HEK293 (cell line): ENCODE data around the gene LENEP.
A peak's percentile ranks its signal among the peaks of the same experiment; 100 is the strongest.

ENCODE experiments used
- CTCF ChIA-PET: fragments of 350-600 bp; formaldehyde crosslinking; extraction: SDS; loops from one replicate; lab custom pipeline; 2021; ENCODE audit warnings: antibody characterized with exemption; lab: Yijun Ruan, JAX
- POLR2A ChIA-PET: fragments of 300-600 bp; formaldehyde crosslinking; extraction: SDS; loops from one replicate; lab custom pipeline; 2020; ENCODE audit warnings: antibody characterized with exemption, inconsistent platforms; lab: Yijun Ruan, JAX
- H3K27ac ChIP-seq: fragments of 200-500 bp; sonication (Bioruptor generic); 2 replicates; pipeline ENCODE4 v1.5.1; 2014; ENCODE audit warnings: low read depth, low read length, control low read depth, inconsistent platforms; ENCODE audit errors: extremely low read depth
- H3K36me3 ChIP-seq, 2 experiments: fragments of 200-500 bp in 1 of 2; sonication (Bioruptor generic) in 1 of 2; 1 replicate in 1 of 2; 2 replicates in 1 of 2; pipeline ENCODE4 v1.5.1; 2014 to 2017; ENCODE audit warnings: inconsistent platforms in 2 of 2, low read length in 2 of 2; ENCODE audit not compliant: control insufficient read depth in 2 of 2, insufficient read depth in 1 of 2
- H3K4me1 ChIP-seq: fragments of 200-500 bp; sonication (Bioruptor generic); 2 replicates; pipeline ENCODE4 v1.5.1; 2014; ENCODE audit warnings: mild to moderate bottlenecking, low read length, inconsistent platforms; ENCODE audit not compliant: control insufficient read depth, insufficient read depth
- H3K4me3 ChIP-seq: 2 replicates; pipeline ENCODE4 v1.5.1; 2011; ENCODE audit warnings: low read depth, mild to moderate bottlenecking, control low read depth, low read length, moderate library complexity
- H3K9me3 ChIP-seq: fragments of 200-500 bp; sonication (Bioruptor generic); 2 replicates; pipeline ENCODE4 v1.5.1; 2014; ENCODE audit warnings: low read depth, low read length, inconsistent platforms; ENCODE audit not compliant: control insufficient read depth, insufficient read depth
- KLF8 ChIP-seq: fragments of 450-650 bp; formaldehyde crosslinking; IDR thresholded peaks from 2 replicates; pipeline ENCODE4 v1.5.1; 2016; ENCODE audit warnings: missing biosample characterization, missing genetic modification characterization
- MEIS1 ChIP-seq: sonication (generic); formaldehyde crosslinking; IDR thresholded peaks from 2 replicates; pipeline ENCODE4 v1.8.1; 2022; ENCODE audit warnings: missing genetic modification reagents, mild to moderate bottlenecking, borderline replicate concordance
- SP7 ChIP-seq: fragments of 450-650 bp; formaldehyde crosslinking; IDR thresholded peaks from 2 replicates; pipeline ENCODE4 v1.5.1; 2016; ENCODE audit warnings: missing biosample characterization, missing genetic modification characterization
- TRIM28 ChIP-seq: IDR thresholded peaks from 2 replicates; pipeline ENCODE4 v1.6.1; 2011; ENCODE audit warnings: low read length, control low read depth, borderline replicate concordance
- ZNF146 ChIP-seq: fragments of 450-650 bp; formaldehyde crosslinking; IDR thresholded peaks from 2 replicates; pipeline ENCODE4 v1.5.1; 2016; ENCODE audit warnings: missing biosample characterization, missing genetic modification characterization
- ZNF23 ChIP-seq: fragments of 450-650 bp; formaldehyde crosslinking; IDR thresholded peaks from 2 replicates; pipeline ENCODE4 v1.5.1; 2016; ENCODE audit warnings: missing biosample characterization, missing genetic modification characterization, borderline replicate concordance
- ZNF248 ChIP-seq: fragments of 450-650 bp; formaldehyde crosslinking; IDR thresholded peaks from 2 replicates; pipeline ENCODE4 v1.5.1; 2017; ENCODE audit warnings: missing biosample characterization, missing genetic modification characterization
- ZNF335 ChIP-seq: fragments of 450-650 bp; formaldehyde crosslinking; conservative IDR thresholded peaks from 2 replicates; pipeline ENCODE4 v1.5.1; 2016; ENCODE audit warnings: missing biosample characterization, missing genetic modification characterization
- ZNF341 ChIP-seq: fragments of 450-650 bp; formaldehyde crosslinking; IDR thresholded peaks from 2 replicates; pipeline ENCODE4; 2016; ENCODE audit warnings: low read depth, missing biosample characterization, missing genetic modification characterization
- ZNF366 ChIP-seq: fragments of 450-650 bp; formaldehyde crosslinking; conservative IDR thresholded peaks from 2 replicates; pipeline ENCODE4 v1.5.1; 2016; ENCODE audit warnings: missing biosample characterization, missing genetic modification characterization
- ZNF48 ChIP-seq: fragments of 450-650 bp; formaldehyde crosslinking; IDR thresholded peaks from 2 replicates; pipeline ENCODE4 v1.5.1; 2016; ENCODE audit warnings: missing biosample characterization, missing genetic modification characterization
- ZNF544 ChIP-seq: fragments of 450-650 bp; formaldehyde crosslinking; IDR thresholded peaks from 2 replicates; pipeline ENCODE4 v1.5.0; 2017; ENCODE audit warnings: missing biosample characterization, missing genetic modification characterization
- ZNF664 ChIP-seq: fragments of 450-650 bp; formaldehyde crosslinking; IDR thresholded peaks from 2 replicates; pipeline ENCODE4 v1.5.1; 2016; ENCODE audit warnings: missing biosample characterization, missing genetic modification characterization
- ZNF701 ChIP-seq: fragments of 450-650 bp; formaldehyde crosslinking; IDR thresholded peaks from 2 replicates; pipeline ENCODE4 v1.5.1; 2016; ENCODE audit warnings: missing biosample characterization, missing genetic modification characterization
- ZNF768 ChIP-seq: fragments of 450-650 bp; formaldehyde crosslinking; IDR thresholded peaks from 2 replicates; pipeline ENCODE4 v1.5.1; 2018; ENCODE audit warnings: missing biosample characterization, mild to moderate bottlenecking, missing genetic modification characterization
- ZSCAN16 ChIP-seq: fragments of 450-650 bp; formaldehyde crosslinking; IDR thresholded peaks from 2 replicates; pipeline ENCODE4 v1.5.1; 2016; ENCODE audit warnings: missing biosample characterization, missing genetic modification characterization
- ZXDB ChIP-seq: fragments of 450-650 bp; formaldehyde crosslinking; IDR thresholded peaks from 2 replicates; pipeline ENCODE4 v1.5.1; 2016; ENCODE audit warnings: missing biosample characterization, missing genetic modification characterization
- TF ChIP-seq, protein P1 (sequence below): fragments of 450-650 bp; formaldehyde crosslinking; conservative IDR thresholded peaks from 2 replicates; pipeline ENCODE4 v1.5.1; 2016; ENCODE audit warnings: low read depth, missing biosample characterization, missing genetic modification characterization
- TF ChIP-seq, protein P2 (sequence below): fragments of 450-650 bp; formaldehyde crosslinking; IDR thresholded peaks from 2 replicates; pipeline ENCODE4 v1.5.1; 2016; ENCODE audit warnings: missing biosample characterization, missing genetic modification characterization
- TF ChIP-seq, protein P3 (sequence below): fragments of 450-650 bp; formaldehyde crosslinking; conservative IDR thresholded peaks from 2 replicates; pipeline ENCODE4 v1.5.1; 2016; ENCODE audit warnings: low read depth, missing biosample characterization, missing genetic modification characterization
- TF ChIP-seq, protein P4 (sequence below): fragments of 450-650 bp; formaldehyde crosslinking; IDR thresholded peaks from 2 replicates; pipeline ENCODE4 v1.5.1; 2016; ENCODE audit warnings: missing biosample characterization, missing genetic modification characterization

Gene LENEP

DNA sequence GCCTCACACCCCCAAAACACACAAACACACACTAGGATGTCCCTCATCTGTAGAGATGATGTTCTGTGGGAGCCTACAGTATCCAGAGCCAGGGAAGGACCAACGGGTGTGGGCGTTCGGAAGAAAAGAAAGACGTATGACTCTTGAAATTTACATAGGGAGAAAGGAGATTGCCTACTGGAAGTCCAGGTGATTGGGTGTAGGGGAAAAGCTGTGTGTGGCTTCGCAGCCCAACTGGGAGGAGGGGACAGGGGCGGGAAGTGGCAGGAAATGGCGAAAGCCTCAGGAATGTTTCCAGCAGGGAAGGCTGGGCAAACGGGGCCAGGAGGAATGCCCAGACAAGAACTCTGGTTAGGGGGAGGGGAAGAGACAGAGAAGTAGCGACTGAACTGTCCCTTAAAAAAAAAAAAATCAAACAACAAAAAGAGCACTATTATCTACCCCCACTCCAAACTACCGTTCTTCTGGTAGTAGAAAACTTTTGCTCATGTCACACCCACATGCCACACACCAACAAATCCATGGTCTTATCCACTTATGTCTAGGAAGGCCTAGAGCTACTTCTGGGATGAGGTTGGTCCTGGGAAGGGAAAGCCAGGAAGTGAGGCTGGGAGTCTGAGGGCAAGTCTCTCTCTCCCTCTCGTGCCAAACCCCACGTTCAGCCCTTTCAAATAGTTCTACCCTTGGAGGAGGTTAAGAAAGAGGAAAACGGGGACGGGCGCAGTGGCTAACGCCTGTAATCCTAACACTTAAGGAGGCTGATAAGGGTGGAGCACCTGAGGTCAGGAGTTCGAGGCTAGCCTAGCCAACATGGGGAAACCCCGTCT, 20.7 kb upstream of the LENEP start (continued):
- TF ChIP-seq, protein P1, sequence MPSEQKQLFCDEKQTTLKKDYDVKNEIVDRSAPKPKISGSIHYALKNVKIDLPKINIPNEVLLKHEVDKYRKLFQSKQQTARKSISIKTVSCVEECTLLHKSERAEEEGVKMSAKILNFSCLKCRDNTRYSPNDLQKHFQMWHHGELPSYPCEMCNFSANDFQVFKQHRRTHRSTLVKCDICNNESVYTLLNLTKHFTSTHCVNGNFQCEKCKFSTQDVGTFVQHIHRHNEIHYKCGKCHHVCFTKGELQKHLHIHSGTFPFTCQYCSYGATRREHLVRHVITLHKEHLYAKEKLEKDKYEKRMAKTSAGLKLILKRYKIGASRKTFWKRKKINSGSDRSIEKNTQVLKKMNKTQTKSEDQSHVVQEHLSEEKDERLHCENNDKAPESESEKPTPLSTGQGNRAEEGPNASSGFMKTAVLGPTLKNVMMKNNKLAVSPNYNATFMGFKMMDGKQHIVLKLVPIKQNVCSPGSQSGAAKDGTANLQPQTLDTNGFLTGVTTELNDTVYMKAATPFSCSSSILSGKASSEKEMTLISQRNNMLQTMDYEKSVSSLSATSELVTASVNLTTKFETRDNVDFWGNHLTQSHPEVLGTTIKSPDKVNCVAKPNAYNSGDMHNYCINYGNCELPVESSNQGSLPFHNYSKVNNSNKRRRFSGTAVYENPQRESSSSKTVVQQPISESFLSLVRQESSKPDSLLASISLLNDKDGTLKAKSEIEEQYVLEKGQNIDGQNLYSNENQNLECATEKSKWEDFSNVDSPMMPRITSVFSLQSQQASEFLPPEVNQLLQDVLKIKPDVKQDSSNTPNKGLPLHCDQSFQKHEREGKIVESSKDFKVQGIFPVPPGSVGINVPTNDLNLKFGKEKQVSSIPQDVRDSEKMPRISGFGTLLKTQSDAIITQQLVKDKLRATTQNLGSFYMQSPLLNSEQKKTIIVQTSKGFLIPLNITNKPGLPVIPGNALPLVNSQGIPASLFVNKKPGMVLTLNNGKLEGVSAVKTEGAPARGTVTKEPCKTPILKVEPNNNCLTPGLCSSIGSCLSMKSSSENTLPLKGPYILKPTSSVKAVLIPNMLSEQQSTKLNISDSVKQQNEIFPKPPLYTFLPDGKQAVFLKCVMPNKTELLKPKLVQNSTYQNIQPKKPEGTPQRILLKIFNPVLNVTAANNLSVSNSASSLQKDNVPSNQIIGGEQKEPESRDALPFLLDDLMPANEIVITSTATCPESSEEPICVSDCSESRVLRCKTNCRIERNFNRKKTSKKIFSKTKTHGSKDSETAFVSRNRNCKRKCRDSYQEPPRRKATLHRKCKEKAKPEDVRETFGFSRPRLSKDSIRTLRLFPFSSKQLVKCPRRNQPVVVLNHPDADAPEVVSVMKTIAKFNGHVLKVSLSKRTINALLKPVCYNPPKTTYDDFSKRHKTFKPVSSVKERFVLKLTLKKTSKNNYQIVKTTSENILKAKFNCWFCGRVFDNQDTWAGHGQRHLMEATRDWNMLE = peak; percentile 35; the same call in 1 of the 2 replicates
- TF ChIP-seq ZNF335 (tag by site-specific recombination) (peak; percentile 59), ZNF768 (tag by site-specific recombination) (no peak)
- TF ChIP-seq, protein P2, sequence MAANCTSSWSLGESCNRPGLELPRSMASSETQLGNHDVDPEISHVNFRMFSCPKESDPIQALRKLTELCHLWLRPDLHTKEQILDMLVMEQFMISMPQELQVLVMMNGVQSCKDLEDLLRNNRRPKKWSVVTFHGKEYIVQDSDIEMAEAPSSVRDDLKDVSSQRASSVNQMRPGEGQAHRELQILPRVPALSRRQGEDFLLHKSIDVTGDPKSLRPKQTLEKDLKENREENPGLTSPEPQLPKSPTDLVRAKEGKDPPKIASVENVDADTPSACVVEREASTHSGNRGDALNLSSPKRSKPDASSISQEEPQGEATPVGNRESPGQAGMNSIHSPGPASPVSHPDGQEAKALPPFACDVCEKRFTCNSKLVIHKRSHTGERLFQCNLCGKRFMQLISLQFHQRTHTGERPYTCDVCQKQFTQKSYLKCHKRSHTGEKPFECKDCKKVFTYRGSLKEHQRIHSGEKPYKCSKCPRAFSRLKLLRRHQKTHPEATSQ = no peak

DNA sequence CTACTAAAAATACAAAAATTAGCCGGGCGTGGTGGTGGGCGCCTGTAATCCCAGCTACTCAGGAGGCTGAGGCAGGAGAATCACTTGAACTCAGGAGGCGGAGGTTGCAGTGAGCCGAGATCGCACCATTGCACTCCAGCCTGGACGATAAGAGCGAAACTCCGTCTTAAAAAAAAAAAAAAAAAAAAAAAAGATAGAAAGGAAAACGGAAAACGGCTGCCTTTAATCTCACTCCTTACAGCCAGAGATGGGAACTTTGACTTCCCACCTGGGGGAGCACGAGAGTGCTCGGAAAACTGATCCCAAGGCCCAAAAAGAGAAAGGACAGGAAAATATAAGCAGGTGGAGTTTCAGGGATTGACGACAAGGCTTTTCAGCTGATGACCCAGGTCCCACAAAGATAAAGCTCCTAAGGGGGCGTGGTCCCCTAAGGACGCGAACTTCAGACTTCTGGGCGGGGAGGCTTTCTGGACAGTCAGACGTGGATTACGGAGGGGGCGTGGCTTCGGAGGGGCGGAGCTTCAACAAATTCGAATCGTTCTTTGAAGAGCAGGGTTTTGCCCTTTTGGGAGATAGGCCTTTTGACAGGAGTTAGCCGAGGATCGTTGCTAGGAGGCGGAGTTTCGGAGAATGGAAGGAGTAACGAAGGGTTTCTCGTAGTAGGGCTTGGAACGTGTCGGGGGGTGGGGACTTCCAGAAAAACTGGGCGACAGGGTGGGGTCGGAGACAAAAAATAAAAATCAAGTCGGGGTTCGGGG, 19.9 kb upstream of the LENEP start:
- Histone ChIP-seq H3K27ac (peak overlapping the region; percentile 76), H3K36me3 (peaks cover 0 to 19% of the 10 kb centered on the region in 2 experiments; a peak in 2 of 3 replicates), H3K9me3 (no peaks in the 10 kb centered on the region), H3K4me1 (peaks cover 12% of the 10 kb centered on the region), H3K4me3 (peak overlapping the region; percentile 68)
- POLR2A ChIA-PET = interaction anchor here (0.6 to 6.0 kb wide), 18 partner anchors 8 to 111 kb away, joined by 3 to 69 read pairs (median 8); partner anchors contain the start of genes ADAM15, FLAD1, KCNN3 and LENEP
- CTCF ChIA-PET = interaction anchor here (0.6 to 2.7 kb wide), 13 partner anchors 10 to 96 kb away, joined by 3 to 16 read pairs (median 4); partner anchors contain the start of genes FLAD1 and PYGO2
- TF ChIP-seq ZNF146 (tag by site-specific recombination) (no peak), KLF8 (peak; percentile 51; the same call in 1 of the 2 replicates), ZNF23 (tag by site-specific recombination) (no peak), ZNF48 (tag by site-specific recombination) (no peak), ZXDB (tag by site-specific recombination) (peak; percentile 93; the same call in 1 of the 2 replicates), SP7 (peak; percentile 65), ZNF248 (tag by site-specific recombination) (no peak), ZNF544 (tag by site-specific recombination) (no peak), MEIS1 (CRISPR knock-in tag) (no peak), ZNF366 (no peak), ZNF341 (0 out of 2 replicates have a peak, but pooled peaks have one; percentile 8), ZNF335 (tag by site-specific recombination) (peak; percentile 86), ZSCAN16 (tag by site-specific recombination) (no peak), TRIM28 (no peak), ZNF701 (no peak), ZNF664 (tag by site-specific recombination) (no peak)
- TF ChIP-seq, protein P3, sequence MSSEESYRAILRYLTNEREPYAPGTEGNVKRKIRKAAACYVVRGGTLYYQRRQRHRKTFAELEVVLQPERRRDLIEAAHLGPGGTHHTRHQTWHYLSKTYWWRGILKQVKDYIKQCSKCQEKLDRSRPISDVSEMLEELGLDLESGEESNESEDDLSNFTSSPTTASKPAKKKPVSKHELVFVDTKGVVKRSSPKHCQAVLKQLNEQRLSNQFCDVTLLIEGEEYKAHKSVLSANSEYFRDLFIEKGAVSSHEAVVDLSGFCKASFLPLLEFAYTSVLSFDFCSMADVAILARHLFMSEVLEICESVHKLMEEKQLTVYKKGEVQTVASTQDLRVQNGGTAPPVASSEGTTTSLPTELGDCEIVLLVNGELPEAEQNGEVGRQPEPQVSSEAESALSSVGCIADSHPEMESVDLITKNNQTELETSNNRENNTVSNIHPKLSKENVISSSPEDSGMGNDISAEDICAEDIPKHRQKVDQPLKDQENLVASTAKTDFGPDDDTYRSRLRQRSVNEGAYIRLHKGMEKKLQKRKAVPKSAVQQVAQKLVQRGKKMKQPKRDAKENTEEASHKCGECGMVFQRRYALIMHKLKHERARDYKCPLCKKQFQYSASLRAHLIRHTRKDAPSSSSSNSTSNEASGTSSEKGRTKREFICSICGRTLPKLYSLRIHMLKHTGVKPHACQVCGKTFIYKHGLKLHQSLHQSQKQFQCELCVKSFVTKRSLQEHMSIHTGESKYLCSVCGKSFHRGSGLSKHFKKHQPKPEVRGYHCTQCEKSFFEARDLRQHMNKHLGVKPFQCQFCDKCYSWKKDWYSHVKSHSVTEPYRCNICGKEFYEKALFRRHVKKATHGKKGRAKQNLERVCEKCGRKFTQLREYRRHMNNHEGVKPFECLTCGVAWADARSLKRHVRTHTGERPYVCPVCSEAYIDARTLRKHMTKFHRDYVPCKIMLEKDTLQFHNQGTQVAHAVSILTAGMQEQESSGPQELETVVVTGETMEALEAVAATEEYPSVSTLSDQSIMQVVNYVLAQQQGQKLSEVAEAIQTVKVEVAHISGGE (tag by site-specific recombination) = no peak
- TF ChIP-seq, protein P4, sequence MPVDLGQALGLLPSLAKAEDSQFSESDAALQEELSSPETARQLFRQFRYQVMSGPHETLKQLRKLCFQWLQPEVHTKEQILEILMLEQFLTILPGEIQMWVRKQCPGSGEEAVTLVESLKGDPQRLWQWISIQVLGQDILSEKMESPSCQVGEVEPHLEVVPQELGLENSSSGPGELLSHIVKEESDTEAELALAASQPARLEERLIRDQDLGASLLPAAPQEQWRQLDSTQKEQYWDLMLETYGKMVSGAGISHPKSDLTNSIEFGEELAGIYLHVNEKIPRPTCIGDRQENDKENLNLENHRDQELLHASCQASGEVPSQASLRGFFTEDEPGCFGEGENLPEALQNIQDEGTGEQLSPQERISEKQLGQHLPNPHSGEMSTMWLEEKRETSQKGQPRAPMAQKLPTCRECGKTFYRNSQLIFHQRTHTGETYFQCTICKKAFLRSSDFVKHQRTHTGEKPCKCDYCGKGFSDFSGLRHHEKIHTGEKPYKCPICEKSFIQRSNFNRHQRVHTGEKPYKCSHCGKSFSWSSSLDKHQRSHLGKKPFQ (tag by site-specific recombination) = no peak
- TF ChIP-seq, protein P2 = no peak
